SH-SY5Y (cell line): ENCODE data around the gene PRODH.

ENCODE experiments used
- GATA2 ChIP-seq: IDR thresholded peaks from 2 replicates; pipeline ENCODE4 v1.6.1; 2011; ENCODE audit warnings: mild to moderate bottlenecking, low read depth, low read length
- GATA3 ChIP-seq: IDR thresholded peaks from 2 replicates; pipeline ENCODE4 v1.6.1; 2011; ENCODE audit warnings: low read depth, mild to moderate bottlenecking, low read length, moderate library complexity

PRODH gene

GRCh38 chr22:18931905-18932652, 4.0 kb downstream of the PRODH start:
- TF ChIP-seq GATA3 (no peak), GATA2 (no peak)

GRCh38 chr22:18929459-18929858, 6.6 kb downstream of the PRODH start:
- TF ChIP-seq GATA2 (no peak), GATA3 (no peak)

DNA sequence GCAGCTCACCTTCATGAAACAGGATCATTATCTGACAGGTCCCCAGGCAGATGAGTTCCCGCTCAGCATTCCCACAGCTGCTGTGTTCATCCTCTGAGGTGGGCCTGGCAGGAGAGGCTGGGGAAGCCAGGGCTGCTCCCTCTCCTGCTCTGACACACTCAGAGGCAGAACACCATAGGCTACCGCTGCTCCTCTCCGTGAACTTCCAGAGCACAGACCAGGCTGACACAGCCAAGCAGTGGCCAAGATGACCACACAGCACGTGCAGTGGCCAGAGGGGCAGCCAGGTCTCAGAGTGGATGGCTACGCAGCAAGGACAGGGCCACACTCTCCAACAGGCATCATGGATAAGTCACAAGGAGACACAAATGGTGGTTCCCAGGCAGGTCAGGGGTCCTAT, 8.5 kb downstream of the PRODH start:
- no peak for TF ChIP-seq GATA2

GRCh38 chr22:18927020-18927419, 9.1 kb downstream of the PRODH start:
- no peak for TF ChIP-seq GATA3
- TF ChIP-seq GATA2, result no peak

DNA sequence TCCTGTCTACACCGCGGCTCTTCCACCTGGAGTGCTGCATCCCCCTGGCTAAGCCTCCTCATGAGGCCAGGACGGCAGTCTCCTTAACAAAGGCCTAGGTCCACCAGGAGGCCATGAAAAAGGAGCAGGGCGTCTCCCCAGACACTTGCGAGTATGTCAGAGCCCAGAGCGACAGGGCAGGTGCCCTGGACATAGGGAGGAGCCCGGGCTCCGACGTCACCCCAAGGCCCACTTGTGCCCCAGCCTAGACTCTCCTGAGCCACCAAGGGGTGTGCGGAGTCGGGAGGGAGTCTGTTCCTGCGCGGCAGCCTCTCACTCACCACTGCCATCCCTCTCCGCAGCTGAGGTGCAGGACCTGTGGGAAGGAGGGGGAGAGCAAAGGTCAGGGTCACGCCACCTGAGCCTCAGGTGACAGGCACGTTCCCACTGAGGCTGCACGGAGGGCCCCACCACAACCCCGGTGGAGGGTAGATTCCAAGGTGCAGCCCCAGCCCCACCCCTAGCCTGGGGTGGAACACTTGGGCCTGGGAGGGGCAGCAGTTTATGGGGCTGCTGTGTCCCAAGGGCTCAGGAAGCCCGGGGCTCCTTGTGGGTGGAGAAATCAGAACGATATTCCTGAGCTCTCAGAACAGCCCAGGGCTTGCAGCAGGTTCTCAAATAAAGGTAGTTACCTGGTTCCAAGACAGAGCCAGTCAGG, 10.6 kb downstream of the PRODH start:
- TF ChIP-seq GATA2 (no peak), GATA3 (no peak)

- TF ChIP-seq GATA3, result no peak
Observed at GRCh38 chr22:18909556-18909955, 26.5 kb downstream of the PRODH start.

DNA sequence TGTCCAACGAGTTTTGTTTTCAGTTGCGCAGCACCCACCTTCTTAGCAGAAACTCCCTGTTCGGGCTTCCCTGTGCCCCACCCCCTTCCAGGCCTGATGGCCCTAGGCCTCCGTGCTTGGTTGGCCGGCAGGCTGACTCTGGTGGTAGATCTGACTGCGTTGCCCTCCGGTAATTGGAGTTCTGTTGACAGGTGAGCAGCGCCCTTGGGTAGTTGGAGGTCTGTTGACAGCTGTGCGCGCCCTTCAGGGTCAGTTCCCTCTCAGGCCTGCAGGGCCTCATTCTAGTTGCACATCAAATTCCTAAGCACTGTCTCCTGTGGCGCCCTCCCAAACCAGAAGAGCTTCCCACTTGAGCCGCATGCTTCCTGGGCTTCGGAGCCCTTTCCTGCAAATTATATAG, 29.2 kb downstream of the PRODH start:
- no peak for TF ChIP-seq GATA2
- no peak for TF ChIP-seq GATA3

- TF ChIP-seq GATA2, result no peak
- no peak for TF ChIP-seq GATA3
Observed at GRCh38 chr22:18905540-18906409, 30.3 kb downstream of the PRODH start, which contains the start of gene DGCR6. Gene DGCR6, plus strand, starts transcription at chr22:18906320. Its CDS starts 55 bp downstream, at chr22:18906375.

- TF ChIP-seq GATA3 (no peak), GATA2 (no peak)
Observed at GRCh38 chr22:18888115-18888514, 48.0 kb downstream of the PRODH start.
